Caco-2 (cell line): Measurements from ENCODE around the gene YBX2. TPM values are rescaled to one million over a fixed set of nuclear protein-coding genes. Genes with fewer than 3 reads are reported as not detected.

ENCODE experiments used
- BruUV-seq: library from RNA; stranded (reverse); fragments of 400-500 nt; replicated peaks from 2 replicates; lab custom pipeline; 2021; lab: Mats Ljungman, UMichigan
- CTCF ChIA-PET: fragments of 300-600 bp; sonication (Branson Sonifier 250); formaldehyde crosslinking; loops from one replicate; lab custom pipeline; 2022; ENCODE audit warnings: antibody characterized with exemption; lab: Charles Lee
- POLR2A ChIA-PET: fragments of 300-600 bp; sonication (Branson Sonifier 250); formaldehyde crosslinking; loops from one replicate; lab custom pipeline; 2022; ENCODE audit warnings: antibody characterized with exemption; lab: Charles Lee
- DNase-seq, 2 experiments: peaks; one replicate each; pipeline versions ENCODE4 v3.0.0 to v3.0.0-alpha.2; 2020 to 2022
- H3K27me3 ChIP-seq: replicated peaks from 2 replicates; pipeline ENCODE4 v1.6.0; 2011; ENCODE audit warnings: low read length; ENCODE audit not compliant: control insufficient read depth, insufficient read depth
- H3K36me3 ChIP-seq: 2 replicates; pipeline ENCODE4 v1.5.1; 2011; ENCODE audit warnings: low read length; ENCODE audit not compliant: control insufficient read depth, insufficient read depth
- H3K4me1 ChIP-seq: fragments of 250-450 bp; sonication (Bioruptor Pico); 2 replicates; pipeline ENCODE4 v1.5.1; 2020; ENCODE audit warnings: mild to moderate bottlenecking
- H3K4me3 ChIP-seq: 2 replicates; pipeline ENCODE4 v1.5.1; 2011; ENCODE audit warnings: low read depth, mild to moderate bottlenecking, control low read depth, low read length
- H3K9me3 ChIP-seq: fragments of 250-450 bp; sonication (Bioruptor Pico); 2 replicates; pipeline ENCODE4 v1.5.1; 2020; ENCODE audit warnings: mild to moderate bottlenecking, moderate library complexity
- H3K27ac Mint-ChIP-seq: one replicate; pipeline ENCODE4 v1.8.0; 2022; ENCODE audit warnings: mixed read lengths; ENCODE audit not compliant: unreplicated experiment
- H3K27me3 Mint-ChIP-seq: one replicate; pipeline ENCODE4 v1.8.0; 2022; ENCODE audit warnings: mixed read lengths; ENCODE audit not compliant: insufficient read depth, unreplicated experiment
- H3K36me3 Mint-ChIP-seq: one replicate; pipeline ENCODE4 v1.8.0; 2022; ENCODE audit warnings: mild to moderate bottlenecking, mixed read lengths; ENCODE audit not compliant: insufficient read depth, unreplicated experiment
- H3K4me1 Mint-ChIP-seq: one replicate; pipeline ENCODE4 v1.8.0; 2022; ENCODE audit warnings: low read depth, mixed read lengths; ENCODE audit not compliant: unreplicated experiment
- H3K4me3 Mint-ChIP-seq: one replicate; pipeline ENCODE4 v1.8.0; 2022; ENCODE audit warnings: mild to moderate bottlenecking, moderate library complexity, mixed read lengths; ENCODE audit not compliant: unreplicated experiment
- H3K9me3 Mint-ChIP-seq: one replicate; pipeline ENCODE4 v1.8.0; 2022; ENCODE audit warnings: mixed read lengths; ENCODE audit not compliant: unreplicated experiment
- intact Hi-C: fragments of 100-400 bp; cut with micrococcal nuclease; formaldehyde crosslinking; loops from one replicate; pipeline ENCODE4 v1.10.0; 2022; ENCODE audit not compliant: unreplicated experiment
- total RNA-seq: library from RNA; stranded (reverse); gene quantifications from 2 replicates; pipeline ENCODE4 v1.2.3, GENCODE V29; 2022
- TF ChIP-seq, protein P1 (sequence below), 2 experiments: fragments of 200-600 bp in 1 of 2; IDR thresholded peaks; 1 replicate in 1 of 2; 2 replicates in 1 of 2; pipeline versions ENCODE4 v1.5.1 to v1.8.0; 2011 to 2022; ENCODE audit warnings: antibody characterized with exemption in 1 of 2, control low read depth in 1 of 2, inconsistent platforms in 1 of 2, low read depth in 1 of 2, low read length in 1 of 2, mild to moderate bottlenecking in 1 of 2, moderate library complexity in 1 of 2; ENCODE audit not compliant: insufficient read depth in 1 of 2, severe bottlenecking in 1 of 2, unreplicated experiment in 1 of 2

YBX2 gene
- total RNA-seq, 1 experiment from 2014 or later: 27.6 TPM

DNA sequence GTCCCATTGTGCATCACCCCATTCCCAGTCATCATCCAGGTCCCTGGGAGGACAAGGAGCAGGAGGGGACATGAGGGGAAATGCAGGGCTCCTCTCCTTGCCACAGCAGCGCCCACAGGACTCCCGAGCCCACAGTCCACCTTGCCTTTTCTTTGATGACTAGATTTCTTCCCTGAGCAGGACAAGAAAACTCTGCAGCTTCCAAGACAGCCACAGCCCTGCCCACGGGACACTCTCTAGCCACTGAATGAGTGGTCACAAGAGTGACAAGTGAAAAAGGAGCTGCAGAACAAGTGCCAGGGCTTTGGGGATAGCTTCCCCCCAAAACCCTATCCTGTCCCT, 30.0 kb upstream of the YBX2 start:
- peaks cover 10% of the 10 kb centered on the region for H3K4me1 Mint-ChIP-seq
- ChIA-PET CTCF (no interaction called here), POLR2A (no interaction called here)
- H3K9me3 Mint-ChIP-seq: no peaks in the 10 kb centered on the region
- H3K4me3 Mint-ChIP-seq: no peak overlapping the region
- peaks cover 2% of the 10 kb centered on the region for H3K36me3 Mint-ChIP-seq
- H3K27me3 ChIP-seq: no peaks in the 10 kb centered on the region
- no TSS peak for BruUV-seq
- no peak for DNase-seq
- H3K36me3 ChIP-seq: no peaks in the 10 kb centered on the region; the same call in 1 of the 2 replicates
- intact Hi-C loops: no loop called here
- TF ChIP-seq, protein P1, sequence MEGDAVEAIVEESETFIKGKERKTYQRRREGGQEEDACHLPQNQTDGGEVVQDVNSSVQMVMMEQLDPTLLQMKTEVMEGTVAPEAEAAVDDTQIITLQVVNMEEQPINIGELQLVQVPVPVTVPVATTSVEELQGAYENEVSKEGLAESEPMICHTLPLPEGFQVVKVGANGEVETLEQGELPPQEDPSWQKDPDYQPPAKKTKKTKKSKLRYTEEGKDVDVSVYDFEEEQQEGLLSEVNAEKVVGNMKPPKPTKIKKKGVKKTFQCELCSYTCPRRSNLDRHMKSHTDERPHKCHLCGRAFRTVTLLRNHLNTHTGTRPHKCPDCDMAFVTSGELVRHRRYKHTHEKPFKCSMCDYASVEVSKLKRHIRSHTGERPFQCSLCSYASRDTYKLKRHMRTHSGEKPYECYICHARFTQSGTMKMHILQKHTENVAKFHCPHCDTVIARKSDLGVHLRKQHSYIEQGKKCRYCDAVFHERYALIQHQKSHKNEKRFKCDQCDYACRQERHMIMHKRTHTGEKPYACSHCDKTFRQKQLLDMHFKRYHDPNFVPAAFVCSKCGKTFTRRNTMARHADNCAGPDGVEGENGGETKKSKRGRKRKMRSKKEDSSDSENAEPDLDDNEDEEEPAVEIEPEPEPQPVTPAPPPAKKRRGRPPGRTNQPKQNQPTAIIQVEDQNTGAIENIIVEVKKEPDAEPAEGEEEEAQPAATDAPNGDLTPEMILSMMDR (IDR thresholded peaks at IDR 0.05; ENCODE audit: insufficient read depth in 1 of 2, low read depth in 1 of 2, low read length in 1 of 2, severe bottlenecking in 1 of 2, unreplicated experiment in 1 of 2): no peak
- H3K27me3 Mint-ChIP-seq: no peaks in the 10 kb centered on the region
- H3K27ac Mint-ChIP-seq: no peak overlapping the region
- no peaks in the 10 kb centered on the region for H3K9me3 ChIP-seq
- H3K4me3 ChIP-seq: no peak overlapping the region
- no peaks in the 10 kb centered on the region for H3K4me1 ChIP-seq

DNA sequence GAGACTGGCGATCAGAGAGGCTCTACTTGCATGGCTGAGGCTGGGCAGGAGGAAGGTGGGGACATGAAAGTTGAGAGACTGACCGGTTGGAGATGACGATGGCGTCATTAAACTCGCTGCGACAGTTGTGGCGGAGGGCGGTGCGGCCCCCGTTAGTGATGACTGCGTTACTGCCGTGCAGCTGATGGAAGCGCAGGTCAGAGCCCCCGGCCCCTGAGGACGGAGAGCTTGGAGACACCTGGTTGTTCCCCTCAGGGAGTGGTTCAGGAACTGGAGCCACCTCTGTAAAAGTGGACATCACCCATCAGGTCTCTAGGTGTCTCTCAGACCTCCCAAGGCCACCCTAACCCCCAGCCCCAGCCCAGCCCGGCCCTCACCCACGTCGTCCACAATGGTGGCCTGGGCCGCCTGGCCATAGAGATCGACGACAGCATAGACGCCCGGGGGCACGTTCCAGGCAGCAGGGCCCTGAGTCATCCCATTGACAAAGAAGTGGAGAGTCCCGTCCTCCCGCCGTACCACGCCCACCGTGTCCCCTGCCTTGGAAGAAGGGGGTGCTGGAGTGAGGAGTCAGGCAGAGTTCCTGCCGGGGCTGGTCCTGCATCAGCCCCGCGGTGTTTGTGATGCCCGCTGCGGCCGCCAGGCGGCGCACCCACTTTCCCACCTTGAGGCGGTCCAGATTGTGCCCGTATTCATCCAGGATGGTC, 29.4 kb upstream of the YBX2 start:
- no peaks in the 10 kb centered on the region for H3K9me3 Mint-ChIP-seq
- no peaks in the 10 kb centered on the region for H3K9me3 ChIP-seq
- TF ChIP-seq, protein P1 (IDR thresholded peaks at IDR 0.05; ENCODE audit: insufficient read depth in 1 of 2, low read depth in 1 of 2, low read length in 1 of 2, severe bottlenecking in 1 of 2, unreplicated experiment in 1 of 2): no peak
- no TSS peak for BruUV-seq
- no peaks in the 10 kb centered on the region; the same call in 1 of the 2 replicates for H3K36me3 ChIP-seq
- no peak overlapping the region for H3K4me3 ChIP-seq
- H3K36me3 Mint-ChIP-seq: no peaks in the 10 kb centered on the region
- intact Hi-C loops: no loop called here
- ChIA-PET CTCF (no interaction called here), POLR2A (no interaction called here)
- no peak for DNase-seq
- H3K27me3 Mint-ChIP-seq: no peaks in the 10 kb centered on the region
- no peaks in the 10 kb centered on the region for H3K4me1 ChIP-seq
- H3K27ac Mint-ChIP-seq: no peak overlapping the region
- no peaks in the 10 kb centered on the region for H3K27me3 ChIP-seq
- peaks cover 10% of the 10 kb centered on the region for H3K4me1 Mint-ChIP-seq
- H3K4me3 Mint-ChIP-seq: no peak overlapping the region

DNA sequence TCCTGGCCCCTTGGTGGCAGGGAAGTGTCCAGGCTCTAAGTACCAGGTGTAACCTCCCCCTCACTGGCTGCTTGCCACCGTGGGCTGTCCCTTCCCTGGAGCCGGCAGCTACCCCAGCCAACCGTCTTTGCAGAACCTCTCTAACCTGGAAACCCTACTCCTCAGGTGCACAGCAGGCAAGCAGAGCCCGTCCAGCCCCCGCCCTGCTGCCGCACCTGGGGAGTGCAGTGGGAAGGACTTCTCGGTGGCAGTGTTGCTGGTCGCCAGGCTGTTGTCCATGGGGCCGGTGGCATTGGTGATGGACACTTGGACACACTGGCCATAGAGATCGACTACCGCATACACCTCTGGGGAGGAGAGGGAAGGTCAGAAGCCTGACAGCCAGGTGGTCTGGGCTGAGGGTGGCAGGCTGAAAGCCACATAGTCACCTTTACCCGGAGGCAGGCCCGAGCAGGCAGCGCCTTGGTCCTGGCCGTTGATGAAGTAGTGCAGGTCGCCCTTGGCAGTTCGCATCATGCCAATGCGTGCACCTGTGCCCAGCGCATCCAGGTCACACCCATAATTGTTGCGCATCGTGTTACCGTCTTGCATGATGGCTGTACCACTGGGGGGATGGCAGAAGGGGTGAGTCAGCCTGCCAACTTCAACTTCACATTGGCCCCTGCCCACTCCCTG, 28.2 kb upstream of the YBX2 start:
- BruUV-seq: no TSS peak
- H3K9me3 Mint-ChIP-seq: no peaks in the 10 kb centered on the region
- H3K36me3 Mint-ChIP-seq: no peaks in the 10 kb centered on the region
- H3K27ac Mint-ChIP-seq: no peak overlapping the region
- H3K4me3 Mint-ChIP-seq: no peak overlapping the region
- no peak for DNase-seq
- H3K27me3 Mint-ChIP-seq: no peaks in the 10 kb centered on the region
- H3K4me3 ChIP-seq: no peak overlapping the region
- TF ChIP-seq, protein P1 (IDR thresholded peaks at IDR 0.05; ENCODE audit: insufficient read depth in 1 of 2, low read depth in 1 of 2, low read length in 1 of 2, severe bottlenecking in 1 of 2, unreplicated experiment in 1 of 2): no peak
- POLR2A ChIA-PET: no interaction called here
- intact Hi-C loops: no loop called here
- H3K4me1 Mint-ChIP-seq: no peaks in the 10 kb centered on the region
- H3K36me3 ChIP-seq: no peaks in the 10 kb centered on the region; the same call in 1 of the 2 replicates
- no peaks in the 10 kb centered on the region for H3K27me3 ChIP-seq
- CTCF ChIA-PET: no interaction called here
- no peaks in the 10 kb centered on the region for H3K4me1 ChIP-seq
- no peaks in the 10 kb centered on the region for H3K9me3 ChIP-seq
